ENCODE measurements around the gene HEATR3.

Gene HEATR3

GRCh38 chr16:50065624-50066481 lies at the start of gene HEATR3:
TSS of gene HEATR3 (plus strand) at chr16:50065970. CDS start at chr16:50066132, 162 bp downstream.
- H3K27ac ChIP-seq (ENCODE audit: low read length), result peak within 1 kb of the TSS; percentile 39
- no peaks in the 10 kb centered on the region for H3K9me3 ChIP-seq (ENCODE audit: insufficient read depth, low read depth, low read length)
- peak within 1 kb of the TSS; percentile 95 for H3K4me3 ChIP-seq (ENCODE audit: low read length)
- H3K4me1 ChIP-seq (ENCODE audit: insufficient read depth, low read length), result 0 out of 2 replicates have a peak, but pooled peaks cover 6% of the 10 kb centered on the region
- peak within 1 kb of the TSS; percentile 87 for H3K9ac ChIP-seq (ENCODE audit: low read depth, low read length)
- no peaks in the 10 kb centered on the region for H3K27me3 ChIP-seq (ENCODE audit: insufficient read depth, low read length)
- peaks cover 24% of the 10 kb centered on the region for H3K36me3 ChIP-seq (ENCODE audit: insufficient read depth, low read depth, low read length)

DNA sequence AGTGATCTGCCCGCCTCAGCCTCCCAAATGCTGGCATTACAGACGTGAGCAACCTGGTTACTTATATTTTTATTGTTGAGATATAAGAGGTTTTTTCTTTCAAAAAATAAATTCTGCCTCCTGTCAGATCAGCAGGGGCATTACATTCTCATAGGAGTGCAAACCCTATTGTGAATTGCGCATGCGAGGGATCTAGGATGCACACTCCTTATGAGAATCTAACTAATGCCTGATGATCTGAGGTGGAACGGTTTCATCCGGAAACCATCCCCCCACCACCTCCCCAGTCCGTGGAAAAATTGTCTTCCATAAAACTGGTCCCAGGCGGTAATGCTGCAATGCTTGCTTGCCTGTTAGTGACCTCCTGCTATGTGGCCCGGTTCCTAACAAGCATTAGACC lies 48.2 kb upstream of the HEATR3 start:
- H3K4me1 ChIP-seq (ENCODE audit: insufficient read depth, low read length), result no peaks in the 10 kb centered on the region
- no peak overlapping the region for H3K27ac ChIP-seq (ENCODE audit: low read length)
- no peaks in the 10 kb centered on the region for H3K27me3 ChIP-seq (ENCODE audit: insufficient read depth, low read length)
- H3K9ac ChIP-seq (ENCODE audit: low read depth, low read length), result no peak overlapping the region
- no peak overlapping the region for H3K4me3 ChIP-seq (ENCODE audit: low read length)
- H3K36me3 ChIP-seq (ENCODE audit: insufficient read depth, low read depth, low read length), result no peaks in the 10 kb centered on the region
- H3K9me3 ChIP-seq (ENCODE audit: insufficient read depth, low read depth, low read length), result no peaks in the 10 kb centered on the region

GRCh38 chr16:50021544-50021943 lies 44.2 kb upstream of the HEATR3 start:
- H3K27me3 ChIP-seq (ENCODE audit: insufficient read depth, low read length), result no peaks in the 10 kb centered on the region
- H3K9ac ChIP-seq (ENCODE audit: low read depth, low read length), result no peak overlapping the region
- H3K4me1 ChIP-seq (ENCODE audit: insufficient read depth, low read length), result peaks cover 5% of the 10 kb centered on the region; the same call in 1 of the 2 replicates
- H3K4me3 ChIP-seq (ENCODE audit: low read length), result no peak overlapping the region
- H3K9me3 ChIP-seq (ENCODE audit: insufficient read depth, low read depth, low read length), result no peaks in the 10 kb centered on the region
- no peak overlapping the region for H3K27ac ChIP-seq (ENCODE audit: low read length)
- H3K36me3 ChIP-seq (ENCODE audit: insufficient read depth, low read depth, low read length), result no peaks in the 10 kb centered on the region

- Histone ChIP-seq H3K9ac (ENCODE audit: low read depth, low read length) (no peak overlapping the region), H3K4me3 (ENCODE audit: low read length) (no peak overlapping the region), H3K4me1 (ENCODE audit: insufficient read depth, low read length) (peaks cover 5% of the 10 kb centered on the region; the same call in 1 of the 2 replicates), H3K27me3 (ENCODE audit: insufficient read depth, low read length) (no peaks in the 10 kb centered on the region), H3K27ac (ENCODE audit: low read length) (no peak overlapping the region), H3K9me3 (ENCODE audit: insufficient read depth, low read depth, low read length) (no peaks in the 10 kb centered on the region), H3K36me3 (ENCODE audit: insufficient read depth, low read depth, low read length) (0 out of 2 replicates have a peak, but pooled peaks cover 3% of the 10 kb centered on the region)
These were observed 42.1 kb upstream of the HEATR3 start for GRCh38 chr16:50023641-50024040.

DNA sequence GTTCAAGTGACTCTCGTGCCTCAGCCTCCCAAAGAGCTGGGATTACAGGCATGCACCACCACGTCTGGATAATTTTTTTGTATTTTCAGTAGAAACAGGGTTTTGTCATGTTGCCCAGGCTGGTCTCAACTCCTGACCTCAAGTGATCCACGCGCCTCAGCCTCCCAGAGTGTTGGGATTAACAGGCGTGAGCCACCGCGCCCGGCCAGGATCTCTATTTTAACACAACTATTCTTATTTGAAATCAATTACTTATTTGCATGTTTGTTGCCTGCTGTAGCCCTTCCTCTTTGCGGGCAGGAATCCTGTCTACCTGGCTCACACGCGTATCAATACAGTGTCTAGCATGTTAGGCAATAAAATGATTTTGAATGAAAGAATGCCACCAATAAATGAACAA lies 41.6 kb upstream of the HEATR3 start:
- Histone ChIP-seq H3K4me3 (ENCODE audit: low read length) (no peak overlapping the region; the same call in 1 of the 2 replicates), H3K36me3 (ENCODE audit: insufficient read depth, low read depth, low read length) (peaks cover 8% of the 10 kb centered on the region; the same call in 1 of the 2 replicates), H3K9me3 (ENCODE audit: insufficient read depth, low read depth, low read length) (no peaks in the 10 kb centered on the region), H3K27me3 (ENCODE audit: insufficient read depth, low read length) (no peaks in the 10 kb centered on the region), H3K27ac (ENCODE audit: low read length) (no peak overlapping the region), H3K9ac (ENCODE audit: low read depth, low read length) (no peak overlapping the region), H3K4me1 (ENCODE audit: insufficient read depth, low read length) (peaks cover 5% of the 10 kb centered on the region; the same call in 1 of the 2 replicates)

DNA sequence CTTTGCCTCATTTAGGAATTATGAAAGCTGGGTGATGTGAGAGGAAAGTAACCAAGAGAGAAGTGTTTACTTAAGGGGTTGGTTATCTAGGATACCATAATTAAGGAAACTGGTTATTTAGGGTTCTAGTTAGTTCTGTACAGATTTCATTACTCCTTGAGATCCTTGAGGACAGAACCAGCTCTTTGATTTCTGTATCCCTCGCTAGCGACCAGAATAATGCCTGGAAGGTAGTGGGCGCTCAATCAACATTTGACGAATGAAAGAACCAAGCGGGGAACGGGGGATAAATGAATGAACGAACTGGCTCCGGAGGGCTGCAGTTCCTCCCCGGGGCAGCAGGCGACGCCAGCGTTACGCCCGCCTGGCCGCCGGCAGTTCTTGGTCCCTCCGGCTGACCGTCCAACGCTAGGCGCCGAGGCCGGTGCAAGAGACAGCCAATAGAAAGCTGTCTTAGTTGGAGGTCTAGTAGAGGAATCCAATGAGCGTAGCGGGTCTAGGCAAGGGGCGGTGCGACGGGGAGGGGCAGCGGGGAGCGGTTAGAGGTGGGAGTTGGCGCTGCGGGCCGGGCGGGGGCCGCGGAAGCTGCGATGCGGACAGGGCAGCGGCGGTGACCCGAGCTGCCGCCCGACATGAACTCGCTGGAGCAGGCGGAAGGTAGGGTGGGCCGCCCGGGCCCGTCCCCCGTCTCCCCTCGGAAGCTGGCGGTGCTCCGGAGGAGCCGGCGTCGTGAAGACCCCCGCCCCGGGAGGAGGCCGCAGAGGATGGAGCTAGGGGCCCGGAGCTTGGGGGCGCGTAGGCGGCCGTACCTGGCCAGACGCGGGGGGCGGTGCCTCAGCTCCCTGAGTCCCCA lies 40.9 kb upstream of the HEATR3 start, which contains the start of gene CNEP1R1:
CNEP1R1 (plus strand) TSS at position 542 of the 853 bp plus-strand sequence; CDS start at position 633, 91 bp downstream.
- H3K9ac ChIP-seq (ENCODE audit: low read depth, low read length), result peak within 1 kb of the TSS; percentile 82
- H3K27ac ChIP-seq (ENCODE audit: low read length), result no peak within 1 kb of the TSS
- H3K9me3 ChIP-seq (ENCODE audit: insufficient read depth, low read depth, low read length), result no peaks in the 10 kb centered on the region

GRCh38 chr16:50025537-50025931 lies 40.2 kb upstream of the HEATR3 start:
- Histone ChIP-seq H3K36me3 (ENCODE audit: insufficient read depth, low read depth, low read length) (peaks cover 22% of the 10 kb centered on the region), H3K9ac (ENCODE audit: low read depth, low read length) (peak overlapping the region; percentile 82), H3K4me1 (ENCODE audit: insufficient read depth, low read length) (peaks cover 5% of the 10 kb centered on the region; the same call in 1 of the 2 replicates), H3K27ac (ENCODE audit: low read length) (no peak overlapping the region), H3K9me3 (ENCODE audit: insufficient read depth, low read depth, low read length) (no peaks in the 10 kb centered on the region), H3K4me3 (ENCODE audit: low read length) (peak overlapping the region; percentile 95), H3K27me3 (ENCODE audit: insufficient read depth, low read length) (no peaks in the 10 kb centered on the region)

More for the DNA sequence above, 40.9 kb upstream of the HEATR3 start, which contains the start of gene CNEP1R1:
- Histone ChIP-seq H3K36me3 (ENCODE audit: insufficient read depth, low read depth, low read length) (peaks cover 15% of the 10 kb centered on the region), H3K4me3 (ENCODE audit: low read length) (peak within 1 kb of the TSS; percentile 95), H3K27me3 (ENCODE audit: insufficient read depth, low read length) (no peaks in the 10 kb centered on the region), H3K4me1 (ENCODE audit: insufficient read depth, low read length) (peaks cover 5% of the 10 kb centered on the region; the same call in 1 of the 2 replicates)

DNA sequence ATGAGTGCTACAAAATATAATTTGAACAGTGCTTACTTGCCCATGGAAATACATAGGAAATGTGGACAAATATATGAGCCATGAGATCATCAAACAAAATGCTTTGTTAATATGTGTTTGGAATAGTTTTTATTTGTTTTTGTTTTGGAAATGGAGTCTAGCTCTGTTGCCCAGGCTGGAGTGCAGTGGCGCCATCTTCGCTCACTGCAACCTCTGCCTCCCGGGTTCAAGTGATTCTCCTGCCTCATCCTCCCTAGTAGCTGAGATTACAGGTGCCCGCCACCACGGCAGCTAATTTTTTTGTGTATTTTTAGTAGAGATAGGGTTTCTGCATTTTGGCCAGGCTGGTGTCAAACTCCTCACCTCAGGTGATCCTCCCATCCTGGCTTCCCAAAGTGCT lies 37.9 kb upstream of the HEATR3 start:
- H3K4me1 ChIP-seq (ENCODE audit: insufficient read depth, low read length), result peaks cover 5% of the 10 kb centered on the region; the same call in 1 of the 2 replicates
- no peak overlapping the region for H3K4me3 ChIP-seq (ENCODE audit: low read length)
- H3K9ac ChIP-seq (ENCODE audit: low read depth, low read length), result no peak overlapping the region
- no peaks in the 10 kb centered on the region for H3K27me3 ChIP-seq (ENCODE audit: insufficient read depth, low read length)
- no peaks in the 10 kb centered on the region for H3K9me3 ChIP-seq (ENCODE audit: insufficient read depth, low read depth, low read length)
- no peak overlapping the region for H3K27ac ChIP-seq (ENCODE audit: low read length)
- peaks cover 42% of the 10 kb centered on the region for H3K36me3 ChIP-seq (ENCODE audit: insufficient read depth, low read depth, low read length)

DNA sequence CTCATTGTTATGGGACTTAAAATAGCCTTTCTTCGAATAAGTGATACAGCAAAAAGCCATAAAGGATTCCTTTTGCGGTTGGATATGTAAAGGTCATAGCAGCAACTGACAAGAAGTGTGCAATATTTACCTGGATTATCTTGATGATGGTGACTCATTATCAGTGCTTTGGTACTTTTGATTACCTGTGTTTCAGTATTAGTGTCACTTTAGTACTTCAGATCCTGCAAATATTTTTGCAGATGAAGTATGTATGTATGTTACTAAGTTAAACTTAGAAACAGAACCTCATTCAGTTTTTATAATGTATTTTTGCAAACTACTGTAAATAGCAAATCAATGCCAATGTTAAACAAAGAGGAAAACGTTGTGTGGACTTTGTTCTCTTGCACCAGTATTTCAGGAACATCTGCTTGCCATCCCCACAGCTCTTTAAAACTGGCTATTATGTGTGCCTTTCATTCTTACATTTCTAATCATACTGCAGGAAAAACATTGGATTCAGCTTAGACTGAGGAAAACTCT lies 30.2 kb upstream of the HEATR3 start:
- H3K4me3 ChIP-seq (ENCODE audit: low read length), result no peak overlapping the region
- H3K9me3 ChIP-seq (ENCODE audit: insufficient read depth, low read depth, low read length), result no peaks in the 10 kb centered on the region
- H3K9ac ChIP-seq (ENCODE audit: low read depth, low read length), result no peak overlapping the region
- H3K27ac ChIP-seq (ENCODE audit: low read length), result no peak overlapping the region
- H3K27me3 ChIP-seq (ENCODE audit: insufficient read depth, low read length), result no peaks in the 10 kb centered on the region
- no peaks in the 10 kb centered on the region for H3K4me1 ChIP-seq (ENCODE audit: insufficient read depth, low read length)
- H3K36me3 ChIP-seq (ENCODE audit: insufficient read depth, low read depth, low read length), result peaks cover 61% of the 10 kb centered on the region

DNA sequence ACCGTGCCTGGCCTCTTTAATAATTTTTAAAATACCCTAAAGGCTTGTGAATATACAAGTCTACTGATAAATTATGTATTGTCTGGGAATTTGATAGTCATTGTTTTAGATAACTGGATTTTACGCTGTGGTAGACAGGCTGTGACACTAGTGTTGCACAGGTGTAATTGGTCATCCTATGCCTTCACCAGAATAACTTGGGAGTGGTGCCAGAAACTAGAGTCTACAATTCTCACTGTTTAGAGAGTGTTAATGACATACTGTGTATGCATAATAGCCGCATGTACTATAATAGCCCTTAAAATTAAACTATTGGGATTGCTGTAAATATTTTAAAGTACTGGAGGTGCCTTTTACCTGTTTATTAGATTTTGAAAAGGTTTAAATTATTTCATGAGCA lies 29.3 kb upstream of the HEATR3 start:
- no peaks in the 10 kb centered on the region for H3K9me3 ChIP-seq (ENCODE audit: insufficient read depth, low read depth, low read length)
- no peaks in the 10 kb centered on the region for H3K4me1 ChIP-seq (ENCODE audit: insufficient read depth, low read length)
- no peaks in the 10 kb centered on the region for H3K27me3 ChIP-seq (ENCODE audit: insufficient read depth, low read length)
- H3K27ac ChIP-seq (ENCODE audit: low read length), result no peak overlapping the region
- H3K4me3 ChIP-seq (ENCODE audit: low read length), result no peak overlapping the region
- H3K9ac ChIP-seq (ENCODE audit: low read depth, low read length), result no peak overlapping the region
- peaks cover 52% of the 10 kb centered on the region for H3K36me3 ChIP-seq (ENCODE audit: insufficient read depth, low read depth, low read length)

GRCh38 chr16:50037662-50038220 lies 28.0 kb upstream of the HEATR3 start:
- Histone ChIP-seq H3K27me3 (ENCODE audit: insufficient read depth, low read length) (no peaks in the 10 kb centered on the region), H3K4me1 (ENCODE audit: insufficient read depth, low read length) (no peaks in the 10 kb centered on the region), H3K9me3 (ENCODE audit: insufficient read depth, low read depth, low read length) (no peaks in the 10 kb centered on the region), H3K9ac (ENCODE audit: low read depth, low read length) (no peak overlapping the region), H3K4me3 (ENCODE audit: low read length) (no peak overlapping the region), H3K27ac (ENCODE audit: low read length) (no peak overlapping the region), H3K36me3 (ENCODE audit: insufficient read depth, low read depth, low read length) (peaks cover 41% of the 10 kb centered on the region)

Data from iPS-20b (cell line).